ENCODE results near the gene SLC38A2. TPM values are rescaled to one million over a fixed set of nuclear protein-coding genes. Genes with fewer than 3 reads are reported as not detected.

The SLC38A2 gene
- total and polyA plus RNA-seq, 2 of the 4 experiments (the other 2 are of a cell fraction) = 313 to 881 TPM

DNA sequence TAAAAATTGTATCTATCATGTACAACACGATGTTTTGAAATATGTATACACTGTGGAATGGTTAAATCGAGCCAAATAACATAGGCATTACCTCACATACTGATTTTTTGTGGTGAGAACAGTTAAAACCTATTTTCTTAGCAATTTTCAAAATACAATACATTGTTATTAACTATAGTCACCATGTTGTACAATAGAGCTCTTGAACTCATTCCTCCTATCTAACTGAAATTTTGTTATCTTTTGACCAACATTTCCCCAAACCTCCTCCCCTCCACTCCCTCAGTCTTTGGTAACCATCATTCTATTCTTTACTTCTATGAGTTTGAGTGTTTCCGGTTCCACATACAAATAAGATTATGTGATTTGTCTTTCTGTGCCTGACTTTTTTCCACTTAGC lies 6.8 kb upstream of the SLC38A2 start:
- 0 out of 3 replicates have a peak overlapping the region, but pooled peaks have one; percentile 26 for H2BK15ac ChIP-seq (ENCODE audit: low read depth, low read length)
- no peak overlapping the region; a peak in 1 of 4 replicates for H4K8ac ChIP-seq (ENCODE audit: low read depth in 2 of 2, low read length in 2 of 2)
- peaks cover 10% of the 10 kb centered on the region for H3K9me1 ChIP-seq (ENCODE audit: insufficient read depth, low read length)
- no peak overlapping the region for H3K56ac ChIP-seq (ENCODE audit: extremely low read depth, insufficient read depth, low read length)
- H3K4me2 ChIP-seq (ENCODE audit: low read depth, low read length) = no peak overlapping the region
- peaks cover 7% of the 10 kb centered on the region for H3K4me1 ChIP-seq (ENCODE audit: control insufficient read depth, insufficient read depth, low read length)
- no peak overlapping the region for H2AFZ ChIP-seq (replicated peaks; ENCODE audit: low read length, poor library complexity)
- DNase-seq = no peak
- no peak overlapping the region for H2AK5ac ChIP-seq (ENCODE audit: low read depth, low read length)
- no peak overlapping the region for H3K18ac ChIP-seq (ENCODE audit: low read depth, low read length)
- ChIA-PET CTCF (no interaction called here), POLR2A (ENCODE audit: unreplicated experiment) (no interaction called here)
- H4K5ac ChIP-seq (ENCODE audit: low read depth, low read length) = no peak overlapping the region
- dilution Hi-C loops (cut with HindIII; ENCODE audit: low sequenced_read_pairs, unreplicated experiment) = no loop called here
- no peak overlapping the region for H3K14ac ChIP-seq (replicated peaks; ENCODE audit: low read depth, low read length)
- no peak overlapping the region for H3K27ac ChIP-seq (ENCODE audit: insufficient read depth, low read length)
- H3K9ac ChIP-seq (ENCODE audit: low read depth, low read length) = no peak overlapping the region
- H3K4ac ChIP-seq (ENCODE audit: low read depth, low read length) = no peak overlapping the region
- ATAC-seq (ENCODE audit: low read depth) = no peak
- H2BK20ac ChIP-seq (ENCODE audit: low read depth, low read length) = no peak overlapping the region
- H4K20me1 ChIP-seq (ENCODE audit: insufficient read depth, low read length) = no peaks in the 10 kb centered on the region
- H3K23ac ChIP-seq (ENCODE audit: low read depth, low read length) = no peak overlapping the region
- no peak overlapping the region for H2BK120ac ChIP-seq (ENCODE audit: low read depth, low read length)
- BruUV-seq (replicated peaks) = no TSS peak
- H3K79me1 ChIP-seq (ENCODE audit: low read depth in 1 of 2, low read length in 2 of 2) = peaks cover 21 to 51% of the 10 kb centered on the region in 2 experiments
- WGBS, 2 experiments (ENCODE audit: extremely low coverage in 2 of 2, insufficient read length in 1 of 2) = no CpG with 5 or more reads among the region's 3 CpGs
- TF ChIP-seq SMC3 (IDR thresholded peaks at IDR 0.05; ENCODE audit: low read depth, low read length) = no peak
- H3K27me3 ChIP-seq (ENCODE audit: control insufficient read depth, insufficient read depth, low read length) = no peaks in the 10 kb centered on the region
- no peak overlapping the region for H3K4me3 ChIP-seq (ENCODE audit: insufficient read depth, low read depth, low read length)
- in situ Hi-C loops (cut with MboI; ENCODE audit: low sequenced_read_pairs) = loop anchor here (10.0 kb wide), 1 partner anchor 175 kb away; no protein-coding TSS in a partner anchor
- H4K91ac ChIP-seq (ENCODE audit: insufficient read depth, low read depth, low read length) = no peak overlapping the region
- H3K36me3 ChIP-seq (ENCODE audit: control insufficient read depth, insufficient read depth, low read length) = no peaks in the 10 kb centered on the region
- H2BK5ac ChIP-seq (ENCODE audit: low read depth, low read length, poor library complexity, severe bottlenecking) = no peak overlapping the region
- no peaks in the 10 kb centered on the region for H3K9me3 ChIP-seq (ENCODE audit: control insufficient read depth, insufficient read depth, low read length)
- H2AK9ac ChIP-seq (replicated peaks; ENCODE audit: low read depth, low read length, poor library complexity) = no peak overlapping the region
- intact Hi-C loops (cut with micrococcal nuclease) = no loop called here

Measured in IMR-90 (cell line).